MCF 10A (cell line): Measurements from ENCODE around the gene RBFOX1. TPM values are rescaled to one million over a fixed set of nuclear protein-coding genes. Genes with fewer than 3 reads are reported as not detected.

Experiments used
- BruUV-seq: library from RNA; stranded (reverse); fragments of 400-500 nt; replicated peaks from 2 replicates; lab custom pipeline; 2021; lab: Mats Ljungman, UMichigan
- CTCF ChIA-PET: fragments of 300-600 bp; sonication (Branson Sonifier 250); formaldehyde crosslinking; extraction: SDS; loops from one replicate; lab custom pipeline; 2021; ENCODE audit warnings: antibody characterized with exemption, inconsistent platforms; lab: Yijun Ruan, JAX
- POLR2A ChIA-PET: fragments of 300-600, 350-650 bp; sonication (Branson Sonifier 250); formaldehyde crosslinking; extraction: SDS; loops from one replicate; lab custom pipeline; 2020; ENCODE audit warnings: antibody characterized with exemption, inconsistent platforms; lab: Yijun Ruan, JAX
- DNase-seq: peaks from one replicate; pipeline ENCODE4 v3.0.0-alpha.2; 2018; ENCODE audit not compliant: unreplicated experiment
- H3K27ac Mint-ChIP-seq: one replicate; pipeline ENCODE4 v1.8.0; 2022; ENCODE audit warnings: mild to moderate bottlenecking, low read depth, mixed read lengths; ENCODE audit not compliant: unreplicated experiment
- H3K27me3 Mint-ChIP-seq: one replicate; pipeline ENCODE4 v1.8.0; 2022; ENCODE audit warnings: mixed read lengths; ENCODE audit not compliant: insufficient read depth, unreplicated experiment
- H3K36me3 Mint-ChIP-seq: one replicate; pipeline ENCODE4 v1.8.0; 2022; ENCODE audit warnings: mild to moderate bottlenecking, moderate library complexity, mixed read lengths; ENCODE audit not compliant: insufficient read depth, unreplicated experiment
- H3K4me1 Mint-ChIP-seq: one replicate; pipeline ENCODE4 v1.8.0; 2022; ENCODE audit warnings: mixed read lengths; ENCODE audit not compliant: insufficient read depth, unreplicated experiment
- H3K4me3 Mint-ChIP-seq: one replicate; pipeline ENCODE4 v1.8.0; 2022; ENCODE audit warnings: mild to moderate bottlenecking, moderate library complexity, mixed read lengths; ENCODE audit not compliant: unreplicated experiment
- H3K9me3 Mint-ChIP-seq: one replicate; pipeline ENCODE4 v1.8.0; 2022; ENCODE audit warnings: mixed read lengths; ENCODE audit not compliant: unreplicated experiment
- CTCF ChIP-seq: fragments of 200-600 bp; IDR thresholded peaks from one replicate; pipeline ENCODE4 v1.8.0; 2022; ENCODE audit warnings: antibody characterized with exemption, mild to moderate bottlenecking; ENCODE audit not compliant: unreplicated experiment
- intact Hi-C: fragments of 100-400 bp; cut with micrococcal nuclease; formaldehyde crosslinking; loops from 2 replicates; pipeline ENCODE4 v1.14.1; 2022
- total RNA-seq: library from RNA; stranded (reverse); gene quantifications from 2 replicates; pipeline ENCODE4 v1.2.3, GENCODE V29; 2022

RBFOX1 gene
- total RNA-seq, 1 experiment from 2014 or later, result not detected

- Mint-ChIP-seq H3K9me3 (peaks cover 17% of the 10 kb centered on the region), H3K4me3 (no peak overlapping the region), H3K4me1 (no peaks in the 10 kb centered on the region), H3K27me3 (no peaks in the 10 kb centered on the region), H3K36me3 (no peaks in the 10 kb centered on the region), H3K27ac (no peak overlapping the region)
- BruUV-seq, result no TSS peak
- CTCF ChIA-PET, result no interaction called here
- TF ChIP-seq CTCF, result no peak
- intact Hi-C loops, result no loop called here
- POLR2A ChIA-PET, result no interaction called here
- no peak for DNase-seq
Observed at GRCh38 chr16:7319514-7319913, 13.1 kb upstream of the RBFOX1 start.

- Mint-ChIP-seq H3K36me3 (no peaks in the 10 kb centered on the region), H3K9me3 (peaks cover 24% of the 10 kb centered on the region), H3K27me3 (no peaks in the 10 kb centered on the region), H3K27ac (no peak overlapping the region), H3K4me3 (no peak overlapping the region), H3K4me1 (no peaks in the 10 kb centered on the region)
- ChIA-PET POLR2A (no interaction called here), CTCF (no interaction called here)
- intact Hi-C loops, result no loop called here
- DNase-seq, result no peak
- no TSS peak for BruUV-seq
- no peak for TF ChIP-seq CTCF
Observed at GRCh38 chr16:7321661-7322060, 11.0 kb upstream of the RBFOX1 start.

GRCh38 chr16:7324321-7324720 is 8.3 kb upstream of the RBFOX1 start:
- Mint-ChIP-seq H3K27me3 (no peaks in the 10 kb centered on the region), H3K4me1 (no peaks in the 10 kb centered on the region), H3K36me3 (no peaks in the 10 kb centered on the region), H3K27ac (no peak overlapping the region), H3K9me3 (peaks cover 40% of the 10 kb centered on the region), H3K4me3 (no peak overlapping the region)
- no peak for DNase-seq
- ChIA-PET POLR2A (no interaction called here), CTCF (interaction anchor here (0.7 kb wide), 1 partner anchor 10 kb away, joined by 3 read pairs; no protein-coding TSS in a partner anchor)
- BruUV-seq, result no TSS peak
- intact Hi-C loops, result no loop called here
- no peak for TF ChIP-seq CTCF

GRCh38 chr16:7325834-7326233 is 6.8 kb upstream of the RBFOX1 start:
- H3K4me1 Mint-ChIP-seq, result no peaks in the 10 kb centered on the region
- intact Hi-C loops, result no loop called here
- no peak for TF ChIP-seq CTCF

More at GRCh38 chr16:7325834-7326233, 6.8 kb upstream of the RBFOX1 start:
- Mint-ChIP-seq H3K9me3 (peaks cover 41% of the 10 kb centered on the region), H3K36me3 (no peaks in the 10 kb centered on the region), H3K27me3 (no peaks in the 10 kb centered on the region), H3K4me3 (no peak overlapping the region), H3K27ac (no peak overlapping the region)
- ChIA-PET CTCF (no interaction called here), POLR2A (no interaction called here)
- no peak for DNase-seq
- BruUV-seq, result no TSS peak
